Body of pancreas (tissue), 4 donors: ENCODE data around the gene ERC2.

Source experiments
- CTCF ChIP-seq, 7 experiments: fragments of 450-650 bp in 4 of 7; fragments of 200-600 bp in 3 of 7; sonication (generic) in 3 of 7; IDR thresholded peaks; one replicate each; pipeline ENCODE4 v1.5.1; 2016 to 2019; ENCODE audit warnings: antibody characterized with exemption in 7 of 7
- POLR2A ChIP-seq, 3 donors: fragments of 450-650 bp; IDR thresholded peaks; one replicate each; pipeline ENCODE4 v1.6.1; 2016; ENCODE audit warnings: antibody characterized with exemption in 3 of 3, mild to moderate bottlenecking in 2 of 3

- TF ChIP-seq CTCF (IDR thresholded peaks at IDR 0.05) (no peak), POLR2A (IDR thresholded peaks at IDR 0.05) (no peak)
Observed at GRCh38 chr3:56069766-56070165, 398.5 kb downstream of the ERC2 start.
